Muscle of arm (tissue), 12 donors: Measurements from ENCODE around the gene TBC1D1. TPM values are rescaled to one million over a fixed set of nuclear protein-coding genes. Genes with fewer than 3 reads are reported as not detected.

Source experiments
- DNase-seq: peaks from one replicate; pipeline ENCODE4 v3.0.0-alpha.2; 2013
- polyA plus RNA-seq, 12 donors: library from polyadenylated mRNA; unstranded; fragments of 120-200 nt; gene quantifications; one replicate each; pipeline ENCODE4 v1.2.1, GENCODE V29; 2013; ENCODE audit not compliant: insufficient read length in 12 of 12

The TBC1D1 gene
- polyA plus RNA-seq, 12 donors = 36.0 to 71.2 (median 61.3) TPM; not detected in 1

- DNase-seq = no peak
Measured at GRCh38 chr4:38045289-38045988, 154.6 kb downstream of the TBC1D1 start.

- no peak for DNase-seq
Measured at GRCh38 chr4:38046727-38047489, 156.0 kb downstream of the TBC1D1 start.

GRCh38 chr4:38049545-38050170 lies 158.8 kb downstream of the TBC1D1 start:
- no peak for DNase-seq

- DNase-seq = no peak
Measured at GRCh38 chr4:38050560-38051350, 159.9 kb downstream of the TBC1D1 start.

- no peak for DNase-seq
Measured at GRCh38 chr4:38055566-38055965, 164.7 kb downstream of the TBC1D1 start.

- no peak for DNase-seq
Measured at GRCh38 chr4:38056011-38056685, 165.3 kb downstream of the TBC1D1 start.

- no peak for DNase-seq
Measured at GRCh38 chr4:38058151-38058550, 167.3 kb downstream of the TBC1D1 start.

- DNase-seq = no peak
Measured at GRCh38 chr4:38060829-38061431, 170.0 kb downstream of the TBC1D1 start.

GRCh38 chr4:38062088-38062775 lies 171.3 kb downstream of the TBC1D1 start:
- DNase-seq = peak; percentile 93

GRCh38 chr4:38062776-38063097 lies 171.9 kb downstream of the TBC1D1 start:
- no peak for DNase-seq

- no peak for DNase-seq
Measured at GRCh38 chr4:38065176-38065575, 174.3 kb downstream of the TBC1D1 start.

GRCh38 chr4:38065900-38066299 lies 175.0 kb downstream of the TBC1D1 start:
- DNase-seq = no peak

- DNase-seq = no peak
Measured at GRCh38 chr4:38067499-38067898, 176.6 kb downstream of the TBC1D1 start.

GRCh38 chr4:38068107-38068506 lies 177.2 kb downstream of the TBC1D1 start:
- DNase-seq = no peak

- DNase-seq = no peak
Measured at GRCh38 chr4:38069271-38069760, 178.4 kb downstream of the TBC1D1 start.

- no peak for DNase-seq
Measured at GRCh38 chr4:38071801-38072431, 181.0 kb downstream of the TBC1D1 start.

GRCh38 chr4:38072578-38072977 lies 181.7 kb downstream of the TBC1D1 start:
- DNase-seq = no peak

- no peak for DNase-seq
Measured at GRCh38 chr4:38073596-38074234, 182.8 kb downstream of the TBC1D1 start.
